ENCODE results near the gene TNFSF10.

- no peak for TF ChIP-seq CTCF (IDR thresholded peaks at IDR 0.05 in 2 of 3, conservative IDR thresholded peaks at IDR 0.05 in 1 of 3; ENCODE audit: control insufficient read depth in 2 of 3, extremely low read depth in 1 of 3, insufficient read depth in 1 of 3, low read depth in 3 of 3, low read length in 3 of 3)
- no peak for TF ChIP-seq POLR2A (IDR thresholded peaks at IDR 0.05; ENCODE audit: low read depth, low read length)
- TF ChIP-seq POLR2AphosphoS5 (IDR thresholded peaks at IDR 0.05; ENCODE audit: low read length) = no peak
- TF ChIP-seq FOXK2 (IDR thresholded peaks at IDR 0.05) = no peak
- no peak for TF ChIP-seq CHD1 (IDR thresholded peaks at IDR 0.05; ENCODE audit: low read depth, low read length)
- TF ChIP-seq ATF2 (IDR thresholded peaks at IDR 0.05; ENCODE audit: low read length) = no peak
- no peak for TF ChIP-seq RAD21 (IDR thresholded peaks at IDR 0.05; ENCODE audit: insufficient read depth, low read depth, low read length)
- no peak for TF ChIP-seq NRF1 (conservative IDR thresholded peaks at IDR 0.05; ENCODE audit: low read depth, low read length)
- TF ChIP-seq ZNF384 (IDR thresholded peaks at IDR 0.05; ENCODE audit: borderline replicate concordance, low read depth, low read length) = no peak
- TF ChIP-seq STAT1 (conservative IDR thresholded peaks at IDR 0.05) = no peak
- no peak for TF ChIP-seq JUND (IDR thresholded peaks at IDR 0.05; ENCODE audit: low read depth, low read length)
- TF ChIP-seq SREBF2 (IDR thresholded peaks at IDR 0.05; ENCODE audit: low read length) = no peak
- TF ChIP-seq ATF3 (IDR thresholded peaks at IDR 0.05; ENCODE audit: borderline replicate concordance, extremely low read depth, low read depth, low read length) = no peak
- TF ChIP-seq REST (IDR thresholded peaks at IDR 0.05; ENCODE audit: low read depth, low read length) = no peak
Observed at GRCh38 chr3:172538368-172539151, 15.3 kb upstream of the TNFSF10 start.

All from GM12878 (cell line).